Kidney (tissue), 14 donors: ENCODE measurements around the gene PLAGL1. TPM values are rescaled to one million over a fixed set of nuclear protein-coding genes. Genes with fewer than 3 reads are reported as not detected.

Experiments used
- DNase-seq, 5 donors: peaks; one replicate each; pipeline ENCODE4 v3.0.0-alpha.2; 2013 to 2020
- FAIRE-seq: peaks from 2 replicates; lab custom pipeline; 2012; peaks lifted over from hg19 to GRCh38; lab: Jason Lieb, UNC
- H3K27ac ChIP-seq, 2 donors: one replicate each; pipeline ENCODE4 v1.7.0; 2013; ENCODE audit warnings: low read depth in 2 of 2, low read length in 2 of 2, inconsistent platforms in 1 of 2
- H3K27me3 ChIP-seq: one replicate; pipeline ENCODE4 v1.7.1; 2013; ENCODE audit warnings: low read length, inconsistent platforms; ENCODE audit not compliant: control insufficient read depth, insufficient read depth
- H3K36me3 ChIP-seq, 3 donors: one replicate each; pipeline versions ENCODE4 v1.7.0 to v1.7.1; 2013; ENCODE audit warnings: low read length in 3 of 3, control low read depth in 1 of 3, inconsistent platforms in 1 of 3; ENCODE audit not compliant: insufficient read depth in 3 of 3, control insufficient read depth in 2 of 3
- H3K4me1 ChIP-seq, 3 donors: one replicate each; pipeline versions ENCODE4 v1.7.0 to v1.7.1; 2013; ENCODE audit warnings: low read length in 3 of 3, inconsistent platforms in 1 of 3, low read depth in 1 of 3; ENCODE audit not compliant: control insufficient read depth in 2 of 3, insufficient read depth in 2 of 3
- H3K4me3 ChIP-seq, 3 donors: one replicate each; pipeline versions ENCODE4 v1.7.0 to v1.8.1; 2013; ENCODE audit warnings: low read length in 3 of 3, control low read depth in 1 of 3, inconsistent platforms in 1 of 3
- H3K9ac ChIP-seq, 3 donors: one replicate each; pipeline versions ENCODE4 v1.7.0 to v1.7.1; 2013; ENCODE audit warnings: low read length in 3 of 3, control low read depth in 1 of 3, inconsistent platforms in 1 of 3
- H3K9me3 ChIP-seq, 3 donors: one replicate each; pipeline versions ENCODE4 v1.7.0 to v1.7.1; 2013; ENCODE audit warnings: low read length in 3 of 3, control low read depth in 1 of 3, inconsistent platforms in 1 of 3; ENCODE audit not compliant: control insufficient read depth in 2 of 3, insufficient read depth in 1 of 3
- CTCF ChIP-seq: IDR thresholded peaks from 3 replicates; pipeline ENCODE4 v1.5.1; 2012; ENCODE audit warnings: mild to moderate bottlenecking, moderate library complexity, borderline replicate concordance; ENCODE audit not compliant: insufficient read depth; ENCODE audit errors: extremely low read depth
- intact Hi-C: fragments of 100-400 bp; cut with DNase I; formaldehyde crosslinking; loops from one replicate; pipeline ENCODE4 v1.11.1; 2022
- polyA plus RNA-seq: library from polyadenylated mRNA; stranded (reverse); fragments of 350-450 nt; fragmentation: Illumina TruSeq; extraction: RNeasy Lipid Tissue Mini Kit (QIAGEN cat#74804); gene quantifications from one replicate; pipeline ENCODE4 v1.2.3, GENCODE V29; 2014; ENCODE audit warnings: low read depth, low replicate concordance; ENCODE audit not compliant: insufficient read depth
- total RNA-seq: library from RNA; stranded (reverse); fragmentation: NEBNext Ultra II Directional; extraction: Animal tissue kit (Norgen Biotek cat#: 25700); gene quantifications from one replicate; pipeline ENCODE4 v1.2.1, GENCODE V29; 2021
- donor health status: control.
- donor health status: control.
- donor health status: control.
- donor health status: control.
- donor health status: control.
- donor health status: DM: yes; HTN: yes; CAD: no.
- donor health status: Normal renal cell carcinoma (clear cell type).

PLAGL1 gene
- total and polyA plus RNA-seq, 2 donors from 2014 or later = 7.1 to 23.6 TPM

GRCh38 chr6:143971482-143972205 lies 36.4 kb downstream of the PLAGL1 start:
- H3K27ac ChIP-seq = no peak overlapping the region
- H3K36me3 ChIP-seq = no peaks in the 10 kb centered on the region
- DNase-seq (peak in 2 of 5 donors; percentile 57 to 73), FAIRE-seq (peak; percentile 42)
- no peak for TF ChIP-seq CTCF
- H3K4me1 ChIP-seq = peaks cover 0 to 8% (median 0%) of the 10 kb centered on the region in 3 donors
- intact Hi-C loops = no loop called here
- H3K9me3 ChIP-seq = no peaks in the 10 kb centered on the region
- no peaks in the 10 kb centered on the region for H3K27me3 ChIP-seq
- H3K4me3 ChIP-seq = no peak overlapping the region
- no peak overlapping the region for H3K9ac ChIP-seq

GRCh38 chr6:143970456-143971218 lies 37.4 kb downstream of the PLAGL1 start:
- Histone ChIP-seq H3K9ac (no peak overlapping the region), H3K36me3 (no peaks in the 10 kb centered on the region), H3K27ac (no peak overlapping the region), H3K4me3 (no peak overlapping the region), H3K9me3 (no peaks in the 10 kb centered on the region), H3K4me1 (peaks cover 0 to 8% (median 0%) of the 10 kb centered on the region in 3 donors), H3K27me3 (no peaks in the 10 kb centered on the region)
- DNase-seq = no peak
- TF ChIP-seq CTCF = no peak
- FAIRE-seq = no peak
- intact Hi-C loops = no loop called here

- DNase-seq (no peak), FAIRE-seq (no peak)
- H3K9me3 ChIP-seq = no peaks in the 10 kb centered on the region
- intact Hi-C loops = no loop called here
- H3K27me3 ChIP-seq = no peaks in the 10 kb centered on the region
- no peak for TF ChIP-seq CTCF
- no peak overlapping the region for H3K9ac ChIP-seq
- H3K4me1 ChIP-seq = peaks cover 0 to 5% (median 0%) of the 10 kb centered on the region in 3 donors
- H3K36me3 ChIP-seq = no peaks in the 10 kb centered on the region
- H3K27ac ChIP-seq = no peak overlapping the region
- H3K4me3 ChIP-seq = no peak overlapping the region
These were observed 39.0 kb downstream of the PLAGL1 start for GRCh38 chr6:143969077-143969476.
